GM18858 (cell line): Measurements from ENCODE around the gene RBM23.
A peak's percentile ranks its signal among the peaks of the same experiment; 100 is the strongest.

Experiments used
- ATAC-seq: cut with Tn5 transposase; IDR thresholded peaks from one replicate; pipeline ENCODE4 v1.9.1; 2021; ENCODE audit not compliant: unreplicated experiment

Gene RBM23

GRCh38 chr14:22887260-22887989 is 31.5 kb downstream of the RBM23 start:
- no peak for ATAC-seq

- ATAC-seq = peak; percentile 33
Observed at GRCh38 chr14:22886500-22887259, 32.3 kb downstream of the RBM23 start.

DNA sequence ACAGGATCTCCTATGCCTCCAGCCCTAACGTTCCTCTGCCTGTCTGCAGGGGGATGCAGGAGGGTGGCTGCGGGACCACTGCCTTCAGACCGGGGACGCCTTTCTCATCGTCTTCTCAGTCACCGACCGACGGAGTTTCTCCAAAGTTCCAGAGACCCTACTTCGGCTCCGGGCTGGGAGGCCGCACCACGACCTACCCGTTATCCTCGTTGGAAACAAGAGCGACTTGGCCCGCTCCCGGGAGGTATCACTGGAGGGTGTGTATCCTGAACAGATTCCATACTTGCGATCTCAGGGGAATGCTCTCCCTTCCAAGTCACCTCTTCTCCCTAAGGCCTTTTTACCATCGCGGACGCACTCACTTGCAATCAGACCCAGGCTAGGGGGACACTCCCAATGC is 33.0 kb downstream of the RBM23 start:
- ATAC-seq = no peak

DNA sequence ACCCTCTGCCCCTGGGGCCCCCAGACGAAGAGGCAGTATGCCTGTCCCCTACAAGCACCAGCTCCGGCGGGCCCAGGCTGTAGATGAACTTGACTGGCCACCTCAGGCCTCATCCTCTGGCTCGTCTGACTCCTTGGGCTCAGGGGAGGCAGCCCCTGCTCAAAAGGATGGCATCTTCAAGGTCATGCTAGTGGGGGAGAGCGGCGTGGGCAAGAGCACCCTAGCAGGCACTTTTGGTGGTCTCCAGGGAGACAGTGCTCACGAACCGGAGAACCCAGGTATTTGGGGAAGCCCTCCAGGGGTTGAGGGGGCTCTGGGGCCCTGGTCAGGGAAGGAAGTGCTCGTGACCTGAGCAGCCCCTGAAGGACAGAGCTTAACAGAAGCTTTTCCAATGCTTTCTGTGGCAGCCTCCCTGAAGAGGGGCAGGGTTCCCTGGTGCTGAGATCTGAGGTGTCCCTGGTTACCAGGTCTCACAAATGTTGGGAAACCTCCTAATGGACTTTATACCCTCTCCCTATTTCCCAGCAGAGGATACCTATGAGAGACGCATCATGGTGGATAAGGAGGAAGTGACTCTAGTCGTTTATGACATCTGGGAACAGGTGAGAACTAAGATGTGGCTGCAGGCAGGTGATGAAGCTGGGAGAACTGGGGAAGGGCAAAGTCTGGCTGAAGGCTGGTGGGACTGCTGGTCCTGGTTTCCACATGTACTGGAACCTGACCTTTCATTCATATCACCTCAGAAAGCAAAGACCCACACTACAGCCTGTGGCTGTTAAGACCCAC is 34.0 kb downstream of the RBM23 start:
- ATAC-seq = no peak

GRCh38 chr14:22884076-22884737 is 34.7 kb downstream of the RBM23 start:
- no peak for ATAC-seq

DNA sequence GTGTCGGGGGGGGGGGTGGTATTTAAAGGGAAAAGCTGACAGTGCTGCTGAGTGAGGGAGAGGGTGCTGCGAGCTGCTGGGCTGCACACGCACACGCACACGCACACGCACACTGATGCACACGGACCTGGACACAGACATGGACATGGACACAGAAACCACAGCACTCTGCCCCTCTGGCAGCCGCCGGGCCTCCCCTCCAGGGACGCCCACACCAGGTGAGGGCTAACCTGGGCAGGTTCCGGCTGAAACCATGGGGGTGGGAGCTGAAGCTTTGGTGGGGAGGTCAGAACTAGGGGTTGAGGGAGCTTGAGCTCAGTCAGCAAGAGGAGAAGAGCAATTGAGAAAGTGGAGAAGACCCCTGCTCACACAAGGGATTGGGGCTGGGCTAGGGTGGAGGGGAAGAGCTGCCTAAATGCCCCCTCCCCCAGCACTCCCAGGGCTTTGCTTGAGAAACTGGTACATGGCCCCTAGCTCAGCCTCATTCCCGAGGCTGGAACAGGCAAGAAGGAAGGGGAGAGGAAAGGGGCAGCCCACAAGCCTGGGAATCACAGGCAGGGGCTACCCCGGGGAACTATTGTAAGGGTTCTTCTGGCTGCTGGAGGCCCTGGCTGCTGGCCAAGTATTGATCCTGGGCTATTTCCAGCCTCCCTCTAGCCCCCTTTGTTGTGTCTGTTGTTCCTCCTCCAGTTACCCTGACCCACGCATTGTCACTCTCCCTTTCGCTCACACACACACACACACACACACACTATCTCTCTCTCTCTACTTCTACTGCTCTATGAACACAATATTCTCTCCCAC is 35.6 kb downstream of the RBM23 start, which contains the start of gene REM2:
Gene REM2 (plus strand): TSS at position 50 of the 804 bp plus-strand sequence. CDS start 66 bp downstream, at position 116.
- ATAC-seq = no peak

DNA sequence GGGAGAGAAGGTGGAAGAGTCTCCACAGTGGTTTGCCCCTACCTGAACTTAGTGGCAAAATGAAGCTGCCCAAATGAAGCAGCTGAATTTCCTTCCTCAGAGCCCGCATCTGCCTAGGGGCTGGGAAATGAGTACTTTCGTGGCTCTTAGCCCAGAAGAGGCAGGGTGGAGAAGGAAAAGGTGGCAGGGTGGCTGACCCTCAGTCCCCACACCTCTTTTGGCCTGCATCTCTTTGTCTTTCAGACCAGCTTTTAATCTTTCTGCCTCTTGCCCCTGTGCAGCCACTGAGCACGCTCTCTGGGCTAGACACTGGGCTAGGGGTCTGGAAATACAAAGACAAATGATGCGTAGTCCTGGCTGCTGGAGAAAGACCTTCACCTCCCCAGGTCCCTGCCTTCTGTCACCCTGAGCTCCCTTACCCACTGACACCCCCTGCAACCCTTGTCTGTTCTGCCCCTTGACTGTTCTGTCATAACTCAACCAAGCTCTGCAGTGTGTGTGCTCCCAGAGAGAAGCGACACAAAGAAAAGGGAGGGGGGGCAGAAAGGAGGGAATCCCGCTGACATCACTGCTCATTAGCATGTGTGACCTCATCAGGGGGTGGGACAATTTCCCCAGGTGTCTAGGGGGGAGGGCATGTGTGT is 36.3 kb downstream of the RBM23 start:
- ATAC-seq = no peak

- ATAC-seq = no peak
Observed at GRCh38 chr14:22882064-22882463, 36.9 kb downstream of the RBM23 start.

GRCh38 chr14:22878271-22879246 is 40.4 kb downstream of the RBM23 start:
- no peak for ATAC-seq

- ATAC-seq = no peak
Observed at GRCh38 chr14:22877000-22877501, 41.9 kb downstream of the RBM23 start.

GRCh38 chr14:22875748-22876319 is 43.1 kb downstream of the RBM23 start:
- no peak for ATAC-seq

GRCh38 chr14:22875003-22875747 is 43.8 kb downstream of the RBM23 start:
- ATAC-seq = no peak

DNA sequence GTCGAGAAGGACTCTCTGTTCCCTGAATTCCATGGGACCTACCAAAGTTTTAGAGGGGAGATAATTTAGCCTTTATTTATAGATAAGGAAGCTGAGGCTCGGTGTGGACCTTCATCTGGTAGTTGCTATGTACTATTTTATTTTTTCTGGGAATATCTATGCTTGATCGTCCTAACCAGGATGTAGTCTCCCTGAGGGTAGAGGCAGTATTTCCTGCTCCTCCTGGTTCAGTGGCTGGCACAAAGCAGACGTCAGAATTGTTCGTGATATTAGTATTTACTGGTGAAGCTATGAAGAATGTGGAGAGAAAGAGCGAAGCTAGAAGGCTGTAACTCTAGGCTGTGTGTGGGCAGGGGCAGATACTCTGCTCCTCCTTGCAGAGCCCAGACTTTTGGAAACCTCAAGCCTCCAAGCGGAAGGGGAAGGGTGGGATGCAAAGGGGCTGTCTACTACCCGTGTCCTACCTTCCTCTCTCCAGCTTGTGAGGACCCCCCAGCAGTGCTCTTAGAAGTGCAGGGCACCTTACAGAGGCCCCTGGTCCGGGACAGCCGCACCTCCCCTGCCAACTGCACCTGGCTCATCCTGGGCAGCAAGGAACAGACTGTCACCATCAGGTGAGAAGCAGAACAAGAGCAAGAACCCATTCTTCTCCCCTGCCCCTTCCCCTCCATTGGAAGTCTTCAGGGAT is 46.0 kb downstream of the RBM23 start:
- no peak for ATAC-seq

GRCh38 chr14:22872033-22872832 is 46.7 kb downstream of the RBM23 start:
- peak; percentile 6 for ATAC-seq

DNA sequence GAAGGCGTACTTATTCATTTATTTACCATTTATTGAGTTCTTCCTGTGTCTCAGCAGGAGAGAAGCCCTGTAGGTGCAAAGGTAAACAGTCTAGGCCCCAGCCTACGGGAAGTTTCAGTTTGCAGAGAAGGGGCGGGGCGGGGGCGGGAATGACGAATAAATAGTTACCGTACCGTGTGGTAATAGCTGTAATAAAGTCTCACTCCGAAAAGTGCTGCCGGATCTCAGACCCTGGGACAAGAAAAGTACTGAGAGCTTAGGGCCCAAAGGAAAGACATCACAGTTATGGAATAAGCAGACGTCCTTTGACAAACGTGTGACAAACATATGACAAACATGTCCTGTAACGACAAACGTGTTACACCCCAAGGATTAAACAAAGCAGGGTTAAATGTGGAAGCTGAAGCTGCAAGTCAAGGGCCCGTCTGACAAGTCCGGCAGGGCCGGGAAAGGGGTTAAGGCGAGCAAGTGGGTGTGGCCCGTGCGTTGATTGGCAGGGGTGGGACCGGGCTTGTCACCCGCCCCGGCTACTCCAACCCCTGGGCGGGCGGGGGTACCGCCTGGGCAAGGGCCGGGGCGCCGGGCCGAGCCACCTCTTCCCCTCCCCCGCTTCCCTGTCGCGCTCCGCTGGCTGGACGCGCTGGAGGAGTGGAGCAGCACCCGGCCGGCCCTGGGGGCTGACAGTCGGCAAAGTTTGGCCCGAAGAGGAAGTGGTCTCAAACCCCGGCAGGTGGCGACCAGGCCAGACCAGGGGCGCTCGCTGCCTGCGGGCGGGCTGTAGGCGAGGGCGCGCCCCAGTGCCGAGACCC is 47.5 kb downstream of the RBM23 start, which contains the start of gene LRP10:
Gene LRP10 (plus strand): TSS at position 517 of the 809 bp plus-strand sequence. CDS start 564 bp downstream, outside the sequence.
- peak; percentile 55 for ATAC-seq
